AG09319 (cell line): ENCODE data around the gene AGAP1.

Experiments used
- DNase-seq: peaks from one replicate; pipeline ENCODE4 v3.0.0-alpha.2; 2010; ENCODE audit warnings: low read depth; ENCODE audit errors: extremely low read depth
- TF ChIP-seq, protein P1 (sequence below): IDR thresholded peaks from 2 replicates; pipeline ENCODE4 v1.5.1; 2011; ENCODE audit warnings: low read depth, mild to moderate bottlenecking, inconsistent platforms, low read length, moderate library complexity

Gene AGAP1

DNA sequence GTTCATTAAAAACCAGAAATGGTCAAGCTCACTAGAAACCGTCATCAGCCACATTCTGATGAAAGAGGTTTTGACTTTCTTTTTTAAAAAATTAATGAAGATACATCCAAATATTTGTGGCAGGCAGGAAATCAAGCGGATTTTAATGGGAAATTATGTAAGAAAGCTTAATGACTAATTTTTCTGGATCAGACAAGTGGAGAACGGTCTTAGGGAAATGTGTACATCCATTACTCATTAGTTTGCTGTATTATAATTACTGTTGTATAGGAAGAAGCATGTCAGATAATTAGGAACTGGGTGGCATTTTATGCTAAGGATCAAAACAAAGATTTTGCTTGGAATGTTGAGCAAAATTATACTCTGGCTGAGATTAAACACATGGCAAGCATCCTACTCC, 39.4 kb downstream of the AGAP1 start:
- no peak for DNase-seq
- TF ChIP-seq, protein P1, sequence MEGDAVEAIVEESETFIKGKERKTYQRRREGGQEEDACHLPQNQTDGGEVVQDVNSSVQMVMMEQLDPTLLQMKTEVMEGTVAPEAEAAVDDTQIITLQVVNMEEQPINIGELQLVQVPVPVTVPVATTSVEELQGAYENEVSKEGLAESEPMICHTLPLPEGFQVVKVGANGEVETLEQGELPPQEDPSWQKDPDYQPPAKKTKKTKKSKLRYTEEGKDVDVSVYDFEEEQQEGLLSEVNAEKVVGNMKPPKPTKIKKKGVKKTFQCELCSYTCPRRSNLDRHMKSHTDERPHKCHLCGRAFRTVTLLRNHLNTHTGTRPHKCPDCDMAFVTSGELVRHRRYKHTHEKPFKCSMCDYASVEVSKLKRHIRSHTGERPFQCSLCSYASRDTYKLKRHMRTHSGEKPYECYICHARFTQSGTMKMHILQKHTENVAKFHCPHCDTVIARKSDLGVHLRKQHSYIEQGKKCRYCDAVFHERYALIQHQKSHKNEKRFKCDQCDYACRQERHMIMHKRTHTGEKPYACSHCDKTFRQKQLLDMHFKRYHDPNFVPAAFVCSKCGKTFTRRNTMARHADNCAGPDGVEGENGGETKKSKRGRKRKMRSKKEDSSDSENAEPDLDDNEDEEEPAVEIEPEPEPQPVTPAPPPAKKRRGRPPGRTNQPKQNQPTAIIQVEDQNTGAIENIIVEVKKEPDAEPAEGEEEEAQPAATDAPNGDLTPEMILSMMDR, result no peak

GRCh38 chr2:235533616-235534385, 40.0 kb downstream of the AGAP1 start:
- TF ChIP-seq, protein P1, result no peak
- no peak for DNase-seq

- TF ChIP-seq, protein P1, result no peak
Observed at GRCh38 chr2:235534678-235535422, 41.0 kb downstream of the AGAP1 start.

GRCh38 chr2:235535423-235536130, 41.7 kb downstream of the AGAP1 start:
- TF ChIP-seq, protein P1, result no peak
- no peak for DNase-seq

More at GRCh38 chr2:235534678-235535422, 41.0 kb downstream of the AGAP1 start:
- DNase-seq, result no peak

DNA sequence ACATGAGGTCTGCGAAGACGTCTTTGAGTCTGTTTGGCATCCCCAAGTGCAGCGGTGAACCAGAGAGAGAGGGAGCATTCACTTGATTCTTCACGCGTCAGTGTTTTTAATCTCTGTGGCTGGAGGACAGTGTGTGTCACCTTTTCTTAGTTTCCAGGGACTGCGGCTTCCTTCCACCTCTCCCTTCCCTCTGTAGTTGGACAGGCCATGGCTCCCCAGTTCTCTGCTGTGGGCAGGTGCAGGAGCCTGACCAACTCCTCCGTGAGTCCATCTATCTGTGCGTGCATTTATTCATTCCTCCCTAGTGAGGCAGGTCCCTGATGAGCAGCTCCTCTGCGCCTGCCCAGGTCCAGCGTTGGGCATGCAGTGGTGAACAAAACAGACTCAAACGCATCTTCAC, 42.9 kb downstream of the AGAP1 start:
- TF ChIP-seq, protein P1, result no peak
- DNase-seq, result no peak

- TF ChIP-seq, protein P1, result no peak
- no peak for DNase-seq
Observed at GRCh38 chr2:235537186-235537585, 43.3 kb downstream of the AGAP1 start.

- no peak for DNase-seq
- TF ChIP-seq, protein P1, result no peak
Observed at GRCh38 chr2:235537587-235537986, 43.7 kb downstream of the AGAP1 start.
